ENCODE results near the gene SS18L1.

The SS18L1 gene

GRCh38 chr20:62226707-62227590 lies 83.4 kb downstream of the SS18L1 start:
- DNase-seq (ENCODE audit: low spot score), result no peak

GRCh38 chr20:62227591-62227976 lies 84.0 kb downstream of the SS18L1 start:
- DNase-seq (ENCODE audit: low spot score), result no peak

GRCh38 chr20:62227977-62228958 lies 84.7 kb downstream of the SS18L1 start:
- DNase-seq (ENCODE audit: low spot score), result no peak

- DNase-seq (ENCODE audit: low spot score), result no peak
Measured at GRCh38 chr20:62228982-62229545, 85.5 kb downstream of the SS18L1 start.

GRCh38 chr20:62229667-62230066 lies 86.1 kb downstream of the SS18L1 start:
- no peak for DNase-seq (ENCODE audit: low spot score)

GRCh38 chr20:62230276-62230675 lies 86.7 kb downstream of the SS18L1 start:
- DNase-seq (ENCODE audit: low spot score), result no peak

GRCh38 chr20:62230696-62231095 lies 87.1 kb downstream of the SS18L1 start:
- no peak for DNase-seq (ENCODE audit: low spot score)

- no peak for DNase-seq (ENCODE audit: low spot score)
Measured at GRCh38 chr20:62231292-62231691, 87.7 kb downstream of the SS18L1 start.

Data from germinal center (tissue), 1 donor.